ENCODE data around the gene DLGAP1.
A peak's percentile ranks its signal among the peaks of the same experiment; 100 is the strongest.
"Not testable (repeated sequence)": the region's sequence is repeated elsewhere in the genome, so short reads cannot be mapped to it uniquely, and the experiment has no call there.

Gene DLGAP1

GRCh38 chr18:3608488-3608887, 846.6 kb downstream of the DLGAP1 start:
- H3K4me3 ChIP-seq (ENCODE audit: low read depth, low read length): no peak overlapping the region
- TF ChIP-seq CTCF (IDR thresholded peaks at IDR 0.05; ENCODE audit: low read depth, low read length): no peak
- no peak for TF ChIP-seq MYC (IDR thresholded peaks at IDR 0.05; ENCODE audit: low read depth, low read length)
- no peak for TF ChIP-seq POLR2A (IDR thresholded peaks at IDR 0.05; ENCODE audit: extremely low read depth, insufficient read length)
- no peak for TF ChIP-seq MAX (IDR thresholded peaks at IDR 0.05; ENCODE audit: low read depth, low read length)
- DNase-seq (ENCODE audit: low read depth): no peak

GRCh38 chr18:3608099-3608453, 847.0 kb downstream of the DLGAP1 start:
- not testable (repeated sequence) for H3K4me3 ChIP-seq (ENCODE audit: low read depth, low read length); DNase-seq (ENCODE audit: low read depth)

- TF ChIP-seq CTCF (IDR thresholded peaks at IDR 0.05; ENCODE audit: low read depth, low read length): no peak
- TF ChIP-seq MYC (IDR thresholded peaks at IDR 0.05; ENCODE audit: low read depth, low read length): no peak
- TF ChIP-seq POLR2A (IDR thresholded peaks at IDR 0.05; ENCODE audit: extremely low read depth, insufficient read length): no peak
- H3K4me3 ChIP-seq (ENCODE audit: low read depth, low read length): no peak overlapping the region
- DNase-seq (ENCODE audit: low read depth): no peak
These were observed 847.6 kb downstream of the DLGAP1 start for GRCh38 chr18:3607309-3608098.

- not testable (repeated sequence) for DNase-seq (ENCODE audit: low read depth); H3K4me3 ChIP-seq (ENCODE audit: low read depth, low read length)
These were observed 848.2 kb downstream of the DLGAP1 start for GRCh38 chr18:3606863-3607262.

GRCh38 chr18:3605954-3606443, 849.1 kb downstream of the DLGAP1 start:
- TF ChIP-seq POLR2A (IDR thresholded peaks at IDR 0.05; ENCODE audit: extremely low read depth, insufficient read length): no peak
- TF ChIP-seq MAX (IDR thresholded peaks at IDR 0.05; ENCODE audit: low read depth, low read length): no peak
- TF ChIP-seq CTCF (IDR thresholded peaks at IDR 0.05; ENCODE audit: low read depth, low read length): no peak
- TF ChIP-seq MYC (IDR thresholded peaks at IDR 0.05; ENCODE audit: low read depth, low read length): no peak
- peak overlapping the region; percentile 63 for H3K4me3 ChIP-seq (ENCODE audit: low read depth, low read length)
- DNase-seq (ENCODE audit: low read depth): peak; percentile 38

GRCh38 chr18:3605486-3605952, 849.6 kb downstream of the DLGAP1 start:
- TF ChIP-seq MYC (IDR thresholded peaks at IDR 0.05; ENCODE audit: low read depth, low read length) (no peak), CTCF (IDR thresholded peaks at IDR 0.05; ENCODE audit: low read depth, low read length) (no peak), MAX (IDR thresholded peaks at IDR 0.05; ENCODE audit: low read depth, low read length) (no peak), POLR2A (IDR thresholded peaks at IDR 0.05; ENCODE audit: extremely low read depth, insufficient read length) (no peak)
- peak overlapping the region; percentile 63 for H3K4me3 ChIP-seq (ENCODE audit: low read depth, low read length)
- peak; percentile 29 for DNase-seq (ENCODE audit: low read depth)

Measured in NB4 (cell line).